ENCODE results near the gene GJA4. TPM values are rescaled to one million over a fixed set of nuclear protein-coding genes. Genes with fewer than 3 reads are reported as not detected.

The GJA4 gene
- total RNA-seq, 2 donors from 2014 or later = 3.8 to 15.9 TPM

DNA sequence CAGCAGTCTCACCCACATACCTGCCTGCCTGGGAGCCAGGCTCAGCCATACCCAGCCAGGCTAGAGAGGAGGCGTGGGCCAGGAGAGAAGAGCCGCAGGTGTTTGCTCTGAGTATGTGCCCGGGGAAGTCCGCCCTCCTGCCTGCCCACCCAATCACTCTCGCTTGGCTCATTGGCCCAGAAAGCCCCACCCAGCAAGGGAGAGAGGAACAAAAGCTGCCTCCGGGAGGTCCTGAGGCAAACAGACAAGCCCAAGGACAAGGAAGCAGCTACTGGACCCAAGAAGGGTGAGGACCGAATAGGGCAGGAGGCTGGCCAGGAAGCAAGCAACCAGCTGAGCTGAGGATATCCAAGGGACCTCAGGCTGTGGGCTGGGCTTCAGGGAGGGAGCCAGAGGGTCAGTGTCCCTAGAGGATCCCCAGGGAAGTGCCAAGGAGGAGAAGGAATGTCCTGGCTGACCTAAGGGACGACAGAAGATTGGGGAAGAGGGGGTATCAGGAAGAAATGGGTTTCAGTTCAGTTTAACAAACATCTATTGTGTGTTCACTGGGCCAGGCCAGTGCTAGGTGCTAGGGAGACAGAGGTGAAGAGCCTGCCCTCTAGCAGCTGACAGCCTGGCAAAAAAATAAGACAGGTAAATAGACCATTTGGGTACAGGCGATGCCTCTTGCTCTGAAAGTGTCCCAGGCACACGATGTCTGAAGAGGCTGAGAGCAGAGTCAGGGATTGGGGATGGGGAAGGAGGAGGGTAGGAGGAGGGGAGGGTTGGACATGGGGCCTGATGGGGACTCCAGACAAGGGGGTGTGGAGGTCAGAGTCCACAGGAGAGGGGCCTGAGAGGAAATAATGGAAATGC is 33.1 kb upstream of the GJA4 start, which contains the start of gene GJB4:
Gene GJB4, plus strand, starts transcription at position 238 of the 855 bp plus-strand sequence. CDS start 1,515 bp downstream, outside the sequence.
- Histone ChIP-seq H3K4me1 (replicated peaks) (no peaks in the 10 kb centered on the region), H3K36me3 (no peaks in the 10 kb centered on the region), H3K27ac (no peak within 1 kb of the TSS), H3K9me3 (no peaks in the 10 kb centered on the region), H3K4me3 (no peak within 1 kb of the TSS), H3K27me3 (replicated peaks; ENCODE audit: insufficient read depth) (no peaks in the 10 kb centered on the region)
- peak; percentile 33 for DNase-seq (ENCODE audit: low spot score)
- TF ChIP-seq POLR2AphosphoS5 (IDR thresholded peaks at IDR 0.05) (peak; percentile 36), POLR2A (IDR thresholded peaks at IDR 0.05) (peak; percentile 68)
- TF ChIP-seq, protein P1, sequence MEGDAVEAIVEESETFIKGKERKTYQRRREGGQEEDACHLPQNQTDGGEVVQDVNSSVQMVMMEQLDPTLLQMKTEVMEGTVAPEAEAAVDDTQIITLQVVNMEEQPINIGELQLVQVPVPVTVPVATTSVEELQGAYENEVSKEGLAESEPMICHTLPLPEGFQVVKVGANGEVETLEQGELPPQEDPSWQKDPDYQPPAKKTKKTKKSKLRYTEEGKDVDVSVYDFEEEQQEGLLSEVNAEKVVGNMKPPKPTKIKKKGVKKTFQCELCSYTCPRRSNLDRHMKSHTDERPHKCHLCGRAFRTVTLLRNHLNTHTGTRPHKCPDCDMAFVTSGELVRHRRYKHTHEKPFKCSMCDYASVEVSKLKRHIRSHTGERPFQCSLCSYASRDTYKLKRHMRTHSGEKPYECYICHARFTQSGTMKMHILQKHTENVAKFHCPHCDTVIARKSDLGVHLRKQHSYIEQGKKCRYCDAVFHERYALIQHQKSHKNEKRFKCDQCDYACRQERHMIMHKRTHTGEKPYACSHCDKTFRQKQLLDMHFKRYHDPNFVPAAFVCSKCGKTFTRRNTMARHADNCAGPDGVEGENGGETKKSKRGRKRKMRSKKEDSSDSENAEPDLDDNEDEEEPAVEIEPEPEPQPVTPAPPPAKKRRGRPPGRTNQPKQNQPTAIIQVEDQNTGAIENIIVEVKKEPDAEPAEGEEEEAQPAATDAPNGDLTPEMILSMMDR (IDR thresholded peaks at IDR 0.05) = peak in 1 of 4 experiments; percentile 13
- intact Hi-C loops (cut with DNase I) = no loop called here
- 40% methylated on average over 10 of the region's 10 CpGs for WGBS

GRCh38 chr1:34761176-34761761 is 31.5 kb upstream of the GJA4 start:
- H3K27me3 ChIP-seq (replicated peaks; ENCODE audit: insufficient read depth) = no peaks in the 10 kb centered on the region
- TF ChIP-seq POLR2AphosphoS5 (IDR thresholded peaks at IDR 0.05) (no peak), POLR2A (IDR thresholded peaks at IDR 0.05) (no peak)
- TF ChIP-seq, protein P1 (IDR thresholded peaks at IDR 0.05) = no peak
- no peak overlapping the region for H3K27ac ChIP-seq
- no peaks in the 10 kb centered on the region for H3K9me3 ChIP-seq
- H3K4me3 ChIP-seq = no peak overlapping the region
- no peaks in the 10 kb centered on the region for H3K36me3 ChIP-seq
- no peaks in the 10 kb centered on the region for H3K4me1 ChIP-seq (replicated peaks)
- DNase-seq (ENCODE audit: low spot score) = no peak
- WGBS = 95% methylated on average over 33 of the region's 33 CpGs
- intact Hi-C loops (cut with DNase I) = no loop called here

GRCh38 chr1:34761776-34762307 is 31.0 kb upstream of the GJA4 start:
- H3K9me3 ChIP-seq = no peaks in the 10 kb centered on the region
- no peak for TF ChIP-seq POLR2A (IDR thresholded peaks at IDR 0.05)
- no peak for TF ChIP-seq POLR2AphosphoS5 (IDR thresholded peaks at IDR 0.05)
- TF ChIP-seq, protein P1 (IDR thresholded peaks at IDR 0.05) = no peak
- no peaks in the 10 kb centered on the region for H3K4me1 ChIP-seq (replicated peaks)
- 92% methylated on average over 13 of the region's 13 CpGs for whole genome bisulfite sequencing
- no peaks in the 10 kb centered on the region for H3K27me3 ChIP-seq (replicated peaks; ENCODE audit: insufficient read depth)
- intact Hi-C loops (cut with DNase I) = no loop called here
- H3K4me3 ChIP-seq = no peak overlapping the region
- H3K27ac ChIP-seq = no peak overlapping the region
- H3K36me3 ChIP-seq = no peaks in the 10 kb centered on the region
- no peak for DNase-seq (ENCODE audit: low spot score)

- DNase-seq (ENCODE audit: low spot score) = no peak
- no peak overlapping the region for H3K27ac ChIP-seq
- no peaks in the 10 kb centered on the region for H3K27me3 ChIP-seq (replicated peaks; ENCODE audit: insufficient read depth)
- 75% methylated on average over 7 of the region's 7 CpGs for WGBS
- no peaks in the 10 kb centered on the region for H3K36me3 ChIP-seq
- H3K4me3 ChIP-seq = no peak overlapping the region
- TF ChIP-seq POLR2AphosphoS5 (IDR thresholded peaks at IDR 0.05) (no peak), POLR2A (IDR thresholded peaks at IDR 0.05) (no peak)
- TF ChIP-seq, protein P1 (IDR thresholded peaks at IDR 0.05) = no peak
- intact Hi-C loops (cut with DNase I) = no loop called here
- no peaks in the 10 kb centered on the region for H3K9me3 ChIP-seq
- H3K4me1 ChIP-seq (replicated peaks) = no peaks in the 10 kb centered on the region
These were observed 30.2 kb upstream of the GJA4 start for GRCh38 chr1:34762474-34763141.
